Colonic mucosa (tissue), 4 donors: Measurements from ENCODE around the gene CHST3. TPM values are rescaled to one million over a fixed set of nuclear protein-coding genes. Genes with fewer than 3 reads are reported as not detected.
"Not testable (repeated sequence)": the region's sequence is repeated elsewhere in the genome, so short reads cannot be mapped to it uniquely, and the experiment has no call there.

Experiments
- DNase-seq: peaks from one replicate; pipeline ENCODE4 v3.0.0-alpha.2; 2020
- H3K27ac ChIP-seq: fragments of 200-600 bp; one replicate; pipeline ENCODE4 v1.8.0; 2021
- H3K27me3 ChIP-seq: fragments of 200-600 bp; one replicate; pipeline ENCODE4 v1.8.0; 2021
- H3K36me3 ChIP-seq: fragments of 200-600 bp; one replicate; pipeline ENCODE4 v1.8.0; 2021
- H3K4me1 ChIP-seq: fragments of 200-600 bp; one replicate; pipeline ENCODE4 v1.8.0; 2021; ENCODE audit warnings: mild to moderate bottlenecking
- H3K4me3 ChIP-seq: fragments of 200-600 bp; one replicate; pipeline ENCODE4 v1.8.0; 2021
- H3K9ac ChIP-seq, 2 donors: one replicate each; pipeline ENCODE4 v1.7.0; 2013; ENCODE audit warnings: control low read depth in 2 of 2, low read depth in 2 of 2, low read length in 2 of 2
- H3K9me3 ChIP-seq: fragments of 200-600 bp; one replicate; pipeline ENCODE4 v1.8.0; 2021
- CTCF ChIP-seq: fragments of 200-600 bp; IDR thresholded peaks from one replicate; pipeline ENCODE4 v1.8.0; 2022; ENCODE audit warnings: antibody characterized with exemption, mild to moderate bottlenecking
- intact Hi-C: fragments of 100-400 bp; cut with DNase I; formaldehyde crosslinking; loops from one replicate; pipeline ENCODE4 v1.14.1; 2022
- total RNA-seq, 2 donors: library from RNA; stranded (reverse); fragmentation: NEBNext Ultra II Directional in 1 of 2; extraction: Animal tissue kit (Norgen Biotek cat#: 25700) in 1 of 2; gene quantifications; one replicate each; pipeline ENCODE4 v1.2.1, GENCODE V29; 2021
- donor health status: healthy.
- donor health status: DM: no; HTN: no; CAD: no.
- donor health status: DM: no; HTN: no; CAD: no.

The CHST3 gene
- total RNA-seq, 2 donors from 2014 or later = 2.5 to 3.4 TPM

DNA sequence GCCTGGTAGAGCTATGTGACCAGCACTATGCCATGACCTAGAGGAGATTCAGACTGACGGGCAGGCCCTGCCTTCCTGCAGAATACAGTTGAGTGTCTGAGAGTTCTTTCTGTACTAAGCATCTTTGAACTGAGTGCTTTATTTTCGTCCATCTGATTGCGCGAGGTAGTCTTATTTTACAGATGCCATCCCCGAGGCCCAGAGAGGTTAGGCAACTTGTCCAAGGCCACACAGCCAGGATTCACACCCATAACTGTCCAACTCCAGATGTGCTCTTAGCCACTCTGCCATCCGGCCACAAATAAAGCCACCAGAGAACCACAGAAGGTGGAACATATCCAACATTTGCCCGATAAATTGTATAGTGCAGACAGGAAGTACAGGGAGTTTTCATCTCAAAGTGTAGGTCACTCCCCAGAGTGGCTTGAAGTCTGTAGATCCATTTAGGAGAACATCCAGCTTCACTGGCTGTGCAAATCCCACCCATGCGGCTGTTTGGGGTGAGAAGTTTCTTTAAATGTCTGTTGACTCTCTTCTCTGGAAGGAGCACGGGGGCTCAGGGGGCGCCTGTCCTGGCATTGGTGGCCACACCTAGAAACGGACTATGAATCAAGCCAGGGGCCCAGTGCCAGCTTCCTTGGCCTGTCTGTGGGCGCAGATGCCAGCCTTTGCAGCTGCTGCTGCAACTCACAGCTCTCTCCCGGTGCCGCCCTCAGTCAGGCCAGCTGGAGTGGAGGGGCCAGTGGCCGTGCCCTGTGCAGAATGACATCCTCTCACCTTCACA lies 11.1 kb downstream of the CHST3 start:
- TF ChIP-seq CTCF = no peak
- H3K9me3 ChIP-seq = no peaks in the 10 kb centered on the region
- intact Hi-C loops = no loop called here
- no peaks in the 10 kb centered on the region for H3K27me3 ChIP-seq
- peaks cover 9% of the 10 kb centered on the region for H3K4me1 ChIP-seq
- no peak overlapping the region for H3K9ac ChIP-seq
- peak overlapping the region; percentile 29 for H3K27ac ChIP-seq
- H3K36me3 ChIP-seq = no peaks in the 10 kb centered on the region
- no peak overlapping the region for H3K4me3 ChIP-seq
- peak; percentile 66 for DNase-seq

DNA sequence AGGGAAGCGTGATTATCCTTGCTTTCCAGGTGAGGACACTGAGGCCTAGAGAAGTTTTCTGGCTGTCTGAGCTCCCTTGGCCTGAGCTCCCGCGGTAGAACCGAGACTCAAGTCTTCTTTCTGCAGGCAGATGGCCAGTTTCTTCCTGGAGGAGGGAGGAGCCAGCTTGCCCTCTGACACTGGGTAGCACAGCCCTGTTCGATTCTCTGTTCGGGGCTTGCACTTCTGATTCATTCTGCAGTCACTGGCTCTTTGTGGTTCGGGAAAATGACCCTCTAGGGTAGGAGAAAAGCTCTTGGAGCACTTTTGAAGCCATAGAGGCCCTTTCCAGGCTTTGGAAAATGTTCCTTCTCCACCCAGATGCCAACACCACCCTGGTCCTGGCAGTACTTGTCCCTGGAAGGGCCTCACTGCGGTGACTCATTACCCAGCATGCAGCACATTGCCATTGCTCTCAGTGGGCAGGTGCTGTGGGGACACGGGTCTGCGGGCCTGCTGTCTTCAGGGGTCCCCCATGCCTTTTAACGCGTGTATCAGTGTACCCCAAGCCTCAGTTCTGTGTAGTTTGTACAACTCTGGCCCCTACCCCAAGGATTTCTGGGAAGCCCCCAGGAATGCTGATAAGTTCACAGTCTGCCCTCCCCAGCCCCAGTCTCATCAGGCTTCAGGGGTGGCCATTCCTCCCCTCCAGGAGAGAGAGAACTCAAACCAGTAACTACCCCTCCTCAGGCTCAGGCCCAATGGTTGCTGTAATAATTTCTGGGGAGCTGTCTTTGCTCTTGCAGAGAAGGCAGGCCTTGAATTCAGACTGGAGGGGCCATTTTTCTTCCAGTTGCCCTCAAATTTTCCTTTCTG lies 11.9 kb downstream of the CHST3 start:
- Histone ChIP-seq H3K36me3 (no peaks in the 10 kb centered on the region), H3K4me1 (peaks cover 9% of the 10 kb centered on the region), H3K27me3 (no peaks in the 10 kb centered on the region), H3K9me3 (no peaks in the 10 kb centered on the region), H3K9ac (peak overlapping the region in 1 of 2 donors; percentile 1), H3K4me3 (no peak overlapping the region), H3K27ac (peak overlapping the region; percentile 29)
- TF ChIP-seq CTCF = no peak
- intact Hi-C loops = no loop called here
- DNase-seq = peak; percentile 62

DNA sequence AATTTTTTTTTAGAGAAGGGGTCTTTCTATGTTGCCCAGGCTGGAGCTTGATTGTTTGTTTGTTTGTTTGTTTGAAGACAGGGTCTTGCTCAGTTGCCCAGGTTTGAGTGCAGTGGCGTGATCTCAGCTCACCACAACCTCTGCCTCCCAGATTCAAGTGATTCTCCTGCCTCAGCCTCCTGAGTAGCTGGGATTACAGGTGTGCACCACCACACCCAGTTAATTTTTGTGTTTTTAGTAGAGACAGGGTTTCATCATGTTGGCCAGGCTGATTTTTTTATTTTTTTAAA lies 13.4 kb downstream of the CHST3 start:
- H3K4me1 ChIP-seq, H3K36me3 ChIP-seq, H3K27ac ChIP-seq, H3K9ac ChIP-seq, DNase-seq, intact Hi-C loops, H3K4me3 ChIP-seq, H3K27me3 ChIP-seq, H3K9me3 ChIP-seq: not testable (repeated sequence)

- no peak overlapping the region for H3K4me3 ChIP-seq
- intact Hi-C loops = no loop called here
- H3K9me3 ChIP-seq = no peaks in the 10 kb centered on the region
- TF ChIP-seq CTCF = no peak
- H3K4me1 ChIP-seq = peaks cover 9% of the 10 kb centered on the region
- no peak overlapping the region for H3K27ac ChIP-seq
- H3K36me3 ChIP-seq = no peaks in the 10 kb centered on the region
- H3K27me3 ChIP-seq = no peaks in the 10 kb centered on the region
- H3K9ac ChIP-seq = no peak overlapping the region
- no peak for DNase-seq
Measured at GRCh38 chr10:71978476-71978875, 14.3 kb downstream of the CHST3 start.

DNA sequence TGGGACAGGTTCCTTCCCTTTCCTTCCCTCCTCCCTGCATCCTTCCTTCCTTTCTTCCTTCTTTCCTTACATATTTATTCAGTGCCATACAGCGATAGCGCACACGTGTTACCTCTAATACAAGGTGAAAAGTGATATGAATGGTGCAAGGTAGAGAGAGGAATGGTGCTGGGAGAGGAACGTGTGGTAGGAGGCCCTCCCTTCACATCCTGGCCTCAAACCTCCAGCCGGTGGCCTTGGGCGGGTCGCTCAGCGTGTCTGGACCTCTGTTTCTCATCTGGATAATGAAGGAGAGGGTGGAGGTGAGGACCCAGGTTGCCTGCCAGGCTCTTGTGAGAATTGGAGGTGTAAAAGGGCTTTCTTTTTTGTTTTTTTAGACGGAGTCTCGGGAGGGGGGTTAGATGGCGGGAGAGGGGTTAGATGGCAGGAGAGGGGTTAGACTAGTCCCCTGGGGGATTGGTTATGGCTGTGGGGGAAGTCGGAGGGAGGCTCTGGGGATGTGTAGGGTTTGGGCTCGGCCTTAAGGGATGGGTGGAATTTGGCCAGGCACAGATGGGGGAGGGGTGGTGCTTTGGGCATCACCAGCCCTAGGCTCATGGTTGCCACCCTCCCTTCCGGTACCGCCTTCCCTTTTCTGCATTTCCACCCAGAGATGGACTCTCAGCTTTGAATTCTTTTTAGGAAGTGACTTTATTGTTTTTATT lies 14.9 kb downstream of the CHST3 start:
- H3K4me1 ChIP-seq = peaks cover 9% of the 10 kb centered on the region
- no peak overlapping the region for H3K27ac ChIP-seq
- H3K27me3 ChIP-seq = no peaks in the 10 kb centered on the region
- no peaks in the 10 kb centered on the region for H3K36me3 ChIP-seq
- H3K9me3 ChIP-seq = no peaks in the 10 kb centered on the region
- no peak overlapping the region for H3K4me3 ChIP-seq
- TF ChIP-seq CTCF = no peak
- DNase-seq = no peak
- intact Hi-C loops = no loop called here
- no peak overlapping the region for H3K9ac ChIP-seq
